C4-2B (cell line): Measurements from ENCODE around the gene ZNF618.

Experiments
- H3K27ac ChIP-seq: fragments of 450-650 bp; 2 replicates; pipeline ENCODE4 v1.5.1; 2017
- ZFX ChIP-seq: fragments of 450-650 bp; IDR thresholded peaks from 2 replicates; pipeline ENCODE4 v1.6.1; 2017
- TF ChIP-seq, protein P1 (sequence below): fragments of 450-650 bp; conservative IDR thresholded peaks from 2 replicates; pipeline ENCODE4 v1.5.1; 2017; ENCODE audit warnings: mild to moderate bottlenecking

Gene ZNF618

DNA sequence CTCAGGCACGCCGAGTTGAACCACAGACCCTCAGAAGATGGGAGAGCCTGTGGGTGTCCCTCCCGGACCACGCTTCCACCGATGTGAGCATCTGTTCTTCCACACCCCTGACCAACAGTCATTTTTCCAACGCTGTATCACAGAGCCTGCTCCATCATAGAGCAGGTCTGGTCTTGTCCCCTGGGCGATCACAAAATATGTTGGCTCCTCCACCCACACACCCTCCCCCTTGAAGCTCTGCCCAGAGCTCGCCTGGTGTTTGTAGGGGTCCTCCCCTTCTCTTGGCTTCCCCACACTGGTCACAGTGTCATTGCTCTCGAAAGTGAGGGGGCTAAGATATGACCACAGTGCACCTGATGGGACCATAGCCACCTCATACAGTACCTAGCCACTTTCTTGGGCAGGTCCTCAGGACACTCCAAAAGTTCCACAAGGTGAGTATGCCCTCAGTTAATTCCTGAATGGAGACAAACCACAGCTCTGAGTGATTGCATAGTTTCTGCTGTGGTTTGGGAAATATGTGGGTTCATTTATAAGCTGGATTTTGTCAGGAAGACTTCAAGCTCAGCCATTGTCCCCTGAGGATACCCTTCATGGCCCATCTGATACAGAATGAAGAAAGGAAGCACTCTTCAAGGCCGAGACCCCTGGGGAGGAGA, 3.5 kb upstream of the ZNF618 start:
- TF ChIP-seq, protein P1, sequence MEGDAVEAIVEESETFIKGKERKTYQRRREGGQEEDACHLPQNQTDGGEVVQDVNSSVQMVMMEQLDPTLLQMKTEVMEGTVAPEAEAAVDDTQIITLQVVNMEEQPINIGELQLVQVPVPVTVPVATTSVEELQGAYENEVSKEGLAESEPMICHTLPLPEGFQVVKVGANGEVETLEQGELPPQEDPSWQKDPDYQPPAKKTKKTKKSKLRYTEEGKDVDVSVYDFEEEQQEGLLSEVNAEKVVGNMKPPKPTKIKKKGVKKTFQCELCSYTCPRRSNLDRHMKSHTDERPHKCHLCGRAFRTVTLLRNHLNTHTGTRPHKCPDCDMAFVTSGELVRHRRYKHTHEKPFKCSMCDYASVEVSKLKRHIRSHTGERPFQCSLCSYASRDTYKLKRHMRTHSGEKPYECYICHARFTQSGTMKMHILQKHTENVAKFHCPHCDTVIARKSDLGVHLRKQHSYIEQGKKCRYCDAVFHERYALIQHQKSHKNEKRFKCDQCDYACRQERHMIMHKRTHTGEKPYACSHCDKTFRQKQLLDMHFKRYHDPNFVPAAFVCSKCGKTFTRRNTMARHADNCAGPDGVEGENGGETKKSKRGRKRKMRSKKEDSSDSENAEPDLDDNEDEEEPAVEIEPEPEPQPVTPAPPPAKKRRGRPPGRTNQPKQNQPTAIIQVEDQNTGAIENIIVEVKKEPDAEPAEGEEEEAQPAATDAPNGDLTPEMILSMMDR, result no peak
- TF ChIP-seq ZFX, result no peak
- no peak overlapping the region for H3K27ac ChIP-seq

GRCh38 chr9:113873446-113873845, 2.7 kb upstream of the ZNF618 start:
- TF ChIP-seq ZFX, result no peak
- TF ChIP-seq, protein P1, result no peak
- H3K27ac ChIP-seq, result no peak overlapping the region

DNA sequence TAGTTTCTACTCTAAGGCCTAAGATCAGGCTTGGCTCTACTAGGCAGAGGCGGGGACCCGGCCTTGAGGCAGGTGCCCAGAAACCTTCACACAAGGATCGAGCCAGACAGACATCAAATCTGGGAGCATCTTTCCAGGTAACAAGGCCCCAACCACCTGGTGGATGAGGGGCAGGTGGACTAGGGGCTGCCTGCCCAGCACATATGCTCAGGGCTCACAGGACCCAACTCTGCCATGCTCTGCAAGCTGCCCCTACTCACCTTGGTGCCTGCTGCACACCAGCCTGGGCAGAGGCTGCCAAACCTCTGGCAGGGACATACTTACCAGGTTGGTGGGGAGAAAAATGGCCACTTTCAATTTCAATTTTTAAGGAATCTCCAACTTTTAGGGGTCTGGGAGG, 2.2 kb upstream of the ZNF618 start:
- no peak overlapping the region for H3K27ac ChIP-seq

DNA sequence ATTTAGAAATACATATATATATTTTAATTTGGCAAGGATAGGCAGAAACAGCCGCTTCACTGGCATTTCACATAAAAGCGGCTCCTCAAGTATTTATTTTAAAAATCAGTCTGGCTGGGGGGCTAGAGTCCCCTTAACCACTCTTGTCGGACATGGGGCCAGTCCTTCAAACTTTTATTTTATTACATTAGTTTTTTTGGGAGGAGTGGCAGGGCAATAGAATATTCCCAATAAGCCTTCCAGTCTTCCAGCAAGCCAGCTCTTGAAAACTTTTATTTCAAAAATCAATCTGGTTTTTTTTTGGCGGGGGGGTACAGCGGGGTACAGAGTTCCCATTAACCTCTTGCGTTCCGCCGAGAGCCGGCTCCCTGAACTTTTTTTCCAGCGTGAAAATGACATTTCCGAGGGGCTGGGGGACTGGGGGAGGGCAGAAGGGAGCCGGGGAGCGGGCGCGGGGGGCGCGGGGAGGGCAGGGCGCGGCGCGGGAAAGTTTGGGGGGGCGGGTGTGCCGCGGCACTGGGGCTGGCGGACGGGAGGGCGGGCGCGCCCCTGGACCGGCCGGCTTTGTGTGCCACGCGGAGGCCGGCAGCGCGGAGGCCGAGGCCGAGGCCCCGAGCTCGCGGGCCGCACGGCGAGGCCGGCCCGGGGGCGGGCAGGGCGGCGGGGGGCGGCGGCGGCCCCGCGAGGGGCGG, 504 bp upstream of the ZNF618 start:
- TF ChIP-seq, protein P1, result no peak
- 0 out of 2 replicates have a peak, but pooled peaks have one; percentile 21 for TF ChIP-seq ZFX
- H3K27ac ChIP-seq, result peak overlapping the region; percentile 77; the same call in 1 of the 2 replicates

More for the DNA sequence above, 2.2 kb upstream of the ZNF618 start:
- TF ChIP-seq, protein P1, result no peak
- no peak for TF ChIP-seq ZFX

DNA sequence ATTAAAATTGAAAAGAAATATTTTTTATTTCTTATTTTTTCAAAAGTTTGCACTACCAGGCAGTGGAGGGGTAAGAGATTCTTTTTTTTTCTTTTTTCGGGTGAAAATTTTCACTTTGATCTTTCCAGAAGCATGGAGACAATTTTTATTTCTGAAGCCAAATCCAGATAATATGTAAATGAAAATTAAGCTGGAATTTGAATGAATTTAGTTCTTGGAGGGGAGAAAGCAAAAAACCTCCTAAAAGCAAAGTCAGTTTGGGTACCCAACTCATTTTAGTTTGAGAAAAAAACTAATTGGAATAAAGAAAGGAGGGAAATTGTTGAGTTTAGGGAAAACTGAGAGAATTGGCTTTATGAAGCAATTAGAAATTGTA, 872 bp downstream of the ZNF618 start:
- H3K27ac ChIP-seq, result peak overlapping the region; percentile 77
- TF ChIP-seq, protein P1, result peak; percentile 54
- TF ChIP-seq ZFX, result no peak

- TF ChIP-seq, protein P1, result no peak
- TF ChIP-seq ZFX, result no peak
- no peak overlapping the region for H3K27ac ChIP-seq
Measured at GRCh38 chr9:113879318-113879717, 3.2 kb downstream of the ZNF618 start.

- H3K27ac ChIP-seq, result no peak overlapping the region
- TF ChIP-seq ZFX, result no peak
- TF ChIP-seq, protein P1, result no peak
Measured at GRCh38 chr9:113879911-113880310, 3.8 kb downstream of the ZNF618 start.
